Fibroblast of mammary gland (primary cell): ENCODE data around the gene SPRN.

ENCODE experiments used
- DNase-seq: peaks from one replicate; pipeline ENCODE4 v3.0.0-alpha.2; 2010; ENCODE audit warnings: low read depth
- H3K4me3 ChIP-seq: 2 replicates; pipeline ENCODE4 v1.5.1; 2011; ENCODE audit warnings: low read depth, mild to moderate bottlenecking, low read length, moderate library complexity; ENCODE audit not compliant: control insufficient read depth
- CTCF ChIP-seq: conservative IDR thresholded peaks from 2 replicates; pipeline ENCODE4 v1.5.1; 2011; ENCODE audit warnings: low read depth, low read length, inconsistent platforms; ENCODE audit not compliant: control insufficient read depth, insufficient read depth

The SPRN gene

GRCh38 chr10:133422807-133423771 is 1.3 kb downstream of the SPRN start:
- no peak for TF ChIP-seq CTCF
- DNase-seq: no peak
- H3K4me3 ChIP-seq: no peak overlapping the region

GRCh38 chr10:133422223-133422806 is 2.1 kb downstream of the SPRN start:
- DNase-seq: no peak
- no peak for TF ChIP-seq CTCF
- no peak overlapping the region for H3K4me3 ChIP-seq

GRCh38 chr10:133421336-133422222 is 2.8 kb downstream of the SPRN start:
- TF ChIP-seq CTCF: no peak
- no peak overlapping the region for H3K4me3 ChIP-seq
- DNase-seq: no peak

GRCh38 chr10:133420579-133420978 is 3.8 kb downstream of the SPRN start:
- no peak overlapping the region for H3K4me3 ChIP-seq
- DNase-seq: no peak
- no peak for TF ChIP-seq CTCF

GRCh38 chr10:133420028-133420427 is 4.4 kb downstream of the SPRN start:
- DNase-seq: no peak
- no peak for TF ChIP-seq CTCF
- no peak overlapping the region for H3K4me3 ChIP-seq

GRCh38 chr10:133419211-133419950 is 5.0 kb downstream of the SPRN start:
- H3K4me3 ChIP-seq: no peak overlapping the region
- DNase-seq: no peak
- no peak for TF ChIP-seq CTCF
